LHCN-M2 (cell line): ENCODE measurements around the gene PTPRN2. TPM values are rescaled to one million over a fixed set of nuclear protein-coding genes. Genes with fewer than 3 reads are reported as not detected.

ENCODE experiments used
- DNase-seq: peaks from one replicate; pipeline ENCODE4 v3.0.0-alpha.2; 2012; ENCODE audit warnings: low read depth
- total RNA-seq: library from RNA; depleted of rRNA; stranded (reverse); fragments of >200 nt; gene quantifications from 2 replicates; pipeline ENCODE4 v1.2.3, GENCODE V29; 2014

The PTPRN2 gene
- total RNA-seq, 1 experiment from 2014 or later: 0.11 TPM

DNA sequence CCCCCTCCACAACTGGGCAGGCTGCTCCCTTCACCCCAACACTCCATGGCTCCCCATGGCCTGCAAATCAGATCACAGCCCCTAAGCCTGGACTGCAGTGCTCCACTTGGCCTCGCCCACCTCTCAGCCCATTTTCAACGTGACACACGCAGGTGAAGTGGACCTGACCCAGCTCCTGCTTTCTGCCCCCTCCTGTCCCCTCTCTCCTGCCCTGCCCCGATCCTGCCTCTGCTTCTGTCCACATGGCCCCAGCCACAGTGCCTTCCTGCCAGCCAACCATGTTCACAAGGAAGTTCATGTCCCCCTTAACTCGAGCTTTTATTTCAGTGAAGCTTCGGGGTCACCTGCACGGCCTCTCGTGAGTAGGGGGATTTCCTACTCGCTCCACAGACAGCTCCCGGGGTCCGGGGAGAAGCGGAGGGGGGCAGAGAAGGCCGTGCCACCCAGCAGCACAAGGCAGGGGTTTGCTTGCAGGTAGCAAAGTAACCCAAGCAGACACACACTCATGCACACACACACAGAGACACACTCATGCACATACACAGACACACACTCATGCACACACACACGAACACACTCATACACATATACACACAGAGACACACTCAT lies 713.3 kb downstream of the PTPRN2 start:
- no peak for DNase-seq

DNA sequence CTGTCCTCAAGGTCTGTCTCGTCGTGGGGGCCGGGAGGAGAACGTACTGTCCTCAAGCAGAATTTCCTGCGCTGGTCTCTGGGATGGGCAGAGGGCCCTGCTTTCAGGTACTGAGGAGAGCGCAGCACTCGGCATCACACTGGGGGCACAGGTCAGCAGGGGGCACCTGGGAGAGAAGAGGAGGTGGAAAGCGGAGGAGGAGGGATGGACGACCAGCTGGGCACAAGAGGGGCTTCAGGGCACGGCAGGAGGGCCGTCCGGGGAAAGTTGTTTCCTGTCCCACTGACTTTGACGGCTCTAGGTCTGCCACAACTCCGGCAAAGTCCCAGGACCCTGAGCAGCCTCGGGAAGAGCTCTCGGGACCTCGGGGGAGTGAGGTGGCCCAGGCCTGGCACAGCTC lies 714.0 kb downstream of the PTPRN2 start:
- no peak for DNase-seq

- DNase-seq: no peak
Measured at GRCh38 chr7:157873181-157873580, 714.4 kb downstream of the PTPRN2 start.

DNA sequence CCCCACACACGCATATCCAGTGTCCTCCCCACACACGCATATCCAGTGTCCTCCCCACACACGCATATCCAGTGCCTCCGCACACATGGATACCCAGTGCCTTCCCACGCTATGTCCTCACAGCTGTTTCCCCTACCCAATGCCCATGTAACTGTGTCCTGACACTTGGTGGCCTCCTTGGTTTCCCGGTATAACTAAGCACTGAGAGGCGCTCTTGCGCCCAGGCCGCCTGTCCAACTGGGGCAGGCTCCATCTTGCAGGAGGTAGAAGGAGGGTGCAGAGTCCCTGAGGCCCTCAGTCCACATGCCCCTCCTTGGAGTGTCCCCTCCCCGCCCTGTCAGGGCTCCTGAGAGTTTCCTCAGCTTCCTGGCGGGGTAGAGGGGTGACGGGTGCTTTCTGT lies 715.2 kb downstream of the PTPRN2 start:
- no peak for DNase-seq

GRCh38 chr7:157871681-157872080 lies 715.9 kb downstream of the PTPRN2 start:
- DNase-seq: no peak

DNA sequence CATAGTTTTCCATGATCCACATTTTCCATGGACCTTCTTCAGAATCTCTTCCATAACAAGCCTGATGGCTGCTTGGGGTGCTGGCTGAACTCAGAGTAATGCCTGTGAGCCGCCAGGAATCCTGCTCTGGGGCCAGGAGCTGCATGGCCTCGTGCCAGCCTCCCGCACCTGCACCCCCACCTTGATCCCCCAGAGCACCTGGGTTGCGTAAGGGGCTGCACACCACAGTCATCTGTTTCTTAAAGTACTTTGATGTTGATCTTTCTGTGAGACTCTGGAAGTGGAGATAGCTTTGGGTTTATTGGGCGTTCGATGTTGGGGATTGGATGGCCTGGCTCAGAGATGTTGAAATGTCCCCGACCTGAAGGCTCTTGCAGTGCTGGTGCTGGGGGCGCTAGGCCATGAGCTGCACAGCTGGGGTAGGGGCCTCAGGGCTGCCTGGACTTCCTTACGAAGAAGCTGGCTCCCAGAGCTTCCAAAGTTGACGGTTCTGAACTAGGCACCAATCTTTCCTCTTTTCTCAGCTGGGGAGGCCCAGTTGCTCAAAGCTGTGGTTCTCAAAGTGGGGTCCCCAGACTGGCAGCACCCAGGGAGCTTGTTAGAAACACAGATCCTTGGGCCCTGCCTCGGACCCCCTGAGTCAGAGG lies 716.9 kb downstream of the PTPRN2 start:
- DNase-seq: no peak

GRCh38 chr7:157869793-157870192 lies 717.8 kb downstream of the PTPRN2 start:
- no peak for DNase-seq

- DNase-seq: no peak
Measured at GRCh38 chr7:157867685-157868305, 719.8 kb downstream of the PTPRN2 start.

GRCh38 chr7:157866336-157866924 lies 721.2 kb downstream of the PTPRN2 start:
- DNase-seq: no peak

DNA sequence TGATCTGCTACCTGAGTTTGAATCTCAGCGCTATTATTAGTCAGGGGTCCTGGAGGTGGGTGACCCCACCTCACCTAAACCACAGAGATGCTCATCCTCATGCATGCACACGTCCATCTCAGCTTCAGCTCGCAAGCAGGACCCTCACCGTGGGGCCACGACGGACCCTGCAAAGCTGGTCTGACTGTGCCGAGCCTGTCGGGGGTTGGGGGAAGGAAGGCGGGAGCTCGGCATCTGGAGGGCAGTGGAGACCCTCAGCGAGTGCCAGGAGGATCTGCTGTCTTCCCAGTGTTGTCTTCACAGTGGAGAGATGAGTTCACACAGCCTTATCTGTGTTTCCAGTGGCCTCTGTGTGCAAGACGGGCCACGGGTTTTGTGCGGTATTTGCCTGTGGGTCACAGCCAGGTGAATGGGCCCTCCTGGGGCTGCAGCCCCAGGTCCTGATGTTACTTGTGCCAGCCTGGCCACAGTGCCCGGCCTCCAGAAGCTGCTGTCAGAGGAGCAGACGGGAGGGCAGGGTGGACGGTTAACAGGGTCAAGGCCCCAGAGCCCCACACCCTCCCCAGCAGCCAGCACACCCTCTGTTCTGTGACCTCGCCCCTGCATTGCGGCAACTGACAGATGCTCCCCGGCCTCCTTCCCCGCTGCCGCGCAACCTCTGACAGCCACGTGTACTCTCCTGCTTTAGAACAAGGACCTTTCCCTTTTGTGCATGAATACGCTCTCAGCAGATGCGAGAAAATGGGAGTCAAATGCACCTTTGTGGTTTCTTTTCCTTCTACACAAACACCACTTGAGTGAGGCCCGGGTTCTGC lies 722.1 kb downstream of the PTPRN2 start:
- no peak for DNase-seq

- DNase-seq: no peak
Measured at GRCh38 chr7:157864911-157865310, 722.7 kb downstream of the PTPRN2 start.

DNA sequence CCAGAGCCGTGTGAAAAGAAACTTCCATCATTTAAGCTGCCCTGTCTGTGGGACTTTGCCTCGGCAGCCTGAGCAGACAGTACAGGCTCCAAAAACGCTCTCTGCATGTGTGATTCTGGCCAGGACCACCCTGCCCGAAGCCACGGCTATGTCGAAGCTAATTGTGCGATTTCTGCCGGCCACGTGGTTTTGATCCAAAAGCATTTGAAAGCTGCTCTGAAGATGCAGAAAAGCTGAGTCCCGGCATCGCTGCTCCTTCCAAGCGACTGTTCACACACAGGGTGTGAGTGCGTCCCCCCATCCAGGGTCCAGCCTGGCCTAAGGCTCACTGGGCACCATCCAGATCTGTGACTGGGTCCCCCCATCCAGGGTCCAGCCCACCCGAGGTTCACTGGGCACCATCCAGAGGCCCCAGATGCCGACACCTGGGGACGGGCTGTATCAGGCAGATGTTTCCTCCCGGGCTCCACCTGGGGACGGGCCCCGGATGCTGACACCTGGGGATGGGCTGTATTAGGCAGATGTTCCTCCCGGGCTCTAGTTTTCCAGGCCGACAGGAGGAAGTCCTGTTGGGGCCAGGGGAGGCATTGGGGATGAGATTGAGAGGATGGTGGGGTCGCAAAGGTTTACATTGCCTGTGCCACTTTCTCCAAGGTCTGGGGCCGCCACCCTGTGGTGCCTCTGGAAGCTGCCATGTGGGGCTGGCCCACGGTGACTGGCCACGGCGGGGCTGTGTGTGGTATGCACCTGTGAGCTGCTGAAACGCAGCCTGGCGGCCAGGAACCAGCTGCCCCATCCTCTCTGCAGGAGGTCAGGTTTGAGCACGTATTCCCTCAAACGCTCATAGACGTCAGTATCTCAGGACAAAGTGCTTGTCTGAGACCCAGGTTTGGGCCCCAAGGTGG lies 723.5 kb downstream of the PTPRN2 start:
- no peak for DNase-seq

- no peak for DNase-seq
Measured at GRCh38 chr7:157863176-157863575, 724.4 kb downstream of the PTPRN2 start.

GRCh38 chr7:157862731-157863130 lies 724.9 kb downstream of the PTPRN2 start:
- no peak for DNase-seq

DNA sequence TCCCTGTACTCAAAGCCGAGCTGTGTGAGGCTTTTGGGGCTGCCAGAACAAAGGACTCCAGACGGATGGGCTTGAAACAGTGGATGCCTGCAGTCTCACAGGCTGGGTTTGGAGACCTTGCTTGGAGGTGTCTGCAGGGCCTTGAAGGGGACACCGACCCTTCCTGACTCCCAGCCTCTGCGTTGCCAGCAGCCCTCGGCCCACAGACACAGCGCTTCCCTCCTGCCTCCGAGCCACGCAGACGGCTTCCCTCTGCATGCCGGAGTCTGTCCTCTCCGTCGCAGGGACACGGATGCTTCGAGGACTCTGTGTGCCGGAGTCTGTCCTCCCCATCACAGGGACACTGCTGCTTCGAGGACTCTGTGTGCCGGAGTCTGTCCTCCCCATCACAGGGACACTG lies 726.1 kb downstream of the PTPRN2 start:
- no peak for DNase-seq

GRCh38 chr7:157861031-157861491 lies 726.6 kb downstream of the PTPRN2 start:
- no peak for DNase-seq

GRCh38 chr7:157860406-157860805 lies 727.2 kb downstream of the PTPRN2 start:
- DNase-seq: no peak

DNA sequence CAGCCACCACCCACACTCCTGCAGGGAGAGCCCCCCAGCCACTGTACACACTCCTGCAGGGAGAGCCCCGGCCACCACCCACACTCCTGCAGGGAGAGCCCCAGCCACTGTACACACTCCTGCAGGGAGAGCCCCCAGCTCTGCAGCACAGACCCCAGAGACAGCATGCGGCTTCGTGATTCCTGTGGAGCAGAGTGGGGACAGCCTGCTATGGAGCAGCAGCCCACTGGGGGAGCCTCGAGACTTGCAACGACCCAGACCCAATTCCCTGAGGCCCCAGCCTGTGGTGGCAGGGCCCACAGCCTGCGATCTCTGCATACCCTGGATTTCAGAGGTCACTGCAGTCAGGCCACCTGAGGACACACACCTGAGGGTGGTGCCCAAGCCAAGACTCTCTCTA lies 727.7 kb downstream of the PTPRN2 start:
- no peak for DNase-seq

DNA sequence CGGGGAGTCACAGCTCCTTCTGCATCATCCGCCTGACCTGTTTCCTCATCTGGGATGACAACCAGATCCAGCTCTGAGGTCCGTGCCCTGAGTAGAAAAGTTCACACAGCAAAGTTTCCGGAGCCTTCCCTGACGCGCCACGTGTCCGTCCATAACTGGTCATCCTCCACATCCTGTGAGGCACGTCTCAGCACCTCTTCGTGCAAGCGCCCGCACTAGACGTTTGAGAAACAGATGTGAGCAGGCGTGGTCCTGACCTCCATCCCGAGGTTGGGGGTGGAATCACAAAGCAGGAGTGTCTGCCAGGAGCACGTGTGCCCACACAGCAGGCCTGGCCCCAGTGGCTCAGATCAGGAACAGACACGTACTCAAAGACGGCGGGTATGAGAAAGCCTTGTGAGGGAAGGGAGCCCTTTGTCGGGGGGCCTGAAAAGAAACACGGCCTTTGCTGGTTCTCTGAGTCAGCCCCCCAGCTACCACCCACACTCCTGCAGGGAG lies 730.0 kb downstream of the PTPRN2 start:
- DNase-seq: no peak

DNA sequence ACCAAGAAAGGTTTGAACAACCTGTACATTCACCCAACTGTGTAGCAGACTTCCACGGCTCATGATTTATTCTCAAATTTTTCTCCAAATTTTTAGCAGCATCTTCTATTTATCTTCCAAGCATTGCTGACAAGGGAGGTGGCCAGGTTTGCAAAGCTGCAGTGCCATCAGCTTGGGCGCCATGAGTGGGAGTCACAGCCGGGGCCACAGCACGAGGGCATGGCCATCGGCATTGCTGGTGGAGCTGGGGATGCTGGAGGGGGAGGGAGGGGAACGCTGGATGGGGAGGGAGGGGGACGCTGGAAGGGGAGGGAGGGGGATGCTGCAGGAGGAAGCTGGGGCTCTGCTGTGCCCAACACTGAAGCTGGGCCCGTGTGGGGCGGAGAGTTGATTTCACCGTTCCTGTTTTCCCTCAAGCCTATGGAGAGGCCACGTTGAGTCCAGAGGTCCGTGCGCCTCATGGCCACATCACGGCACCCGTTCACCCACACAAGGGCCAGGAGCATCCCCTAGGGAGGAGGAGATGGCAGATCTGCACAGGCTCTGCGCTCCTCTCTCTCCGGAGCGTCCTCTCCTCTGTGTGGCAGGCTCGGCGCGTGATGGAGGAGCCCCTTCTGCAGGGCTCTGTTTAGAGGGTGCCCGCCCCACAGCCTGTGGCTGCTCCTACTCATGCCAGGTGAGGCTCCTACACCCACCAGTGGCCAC lies 730.6 kb downstream of the PTPRN2 start:
- DNase-seq: no peak
